Esophagus squamous epithelium (tissue), 4 donors: ENCODE data around the gene NOL4L.

Experiments used
- CTCF ChIP-seq, 6 experiments: fragments of 450-650 bp in 4 of 6; fragments of 200-600 bp in 2 of 6; sonication (generic) in 2 of 6; IDR thresholded peaks; one replicate each; pipeline ENCODE4 v1.5.1; 2016 to 2019; ENCODE audit warnings: antibody characterized with exemption in 6 of 6, mild to moderate bottlenecking in 4 of 6, moderate library complexity in 4 of 6
- POLR2A ChIP-seq, 4 donors: fragments of 450-650 bp; IDR thresholded peaks; one replicate each; pipeline ENCODE4 v1.6.1; 2017; ENCODE audit warnings: antibody characterized with exemption in 4 of 4, mild to moderate bottlenecking in 4 of 4, moderate library complexity in 3 of 4

- TF ChIP-seq CTCF (IDR thresholded peaks at IDR 0.05) (no peak), POLR2A (IDR thresholded peaks at IDR 0.05) (no peak)
These were observed 126.3 kb downstream of the NOL4L start for GRCh38 chr20:32458837-32459220.
